Measurements from ENCODE around the gene CDH4. TPM values are rescaled to one million over a fixed set of nuclear protein-coding genes. Genes with fewer than 3 reads are reported as not detected.

The CDH4 gene
- total and polyA plus RNA-seq, 2 donors (not counting 3 experiments of a cell fraction or from before 2014, with no cell fraction given): 0.17 to 0.51 TPM

DNA sequence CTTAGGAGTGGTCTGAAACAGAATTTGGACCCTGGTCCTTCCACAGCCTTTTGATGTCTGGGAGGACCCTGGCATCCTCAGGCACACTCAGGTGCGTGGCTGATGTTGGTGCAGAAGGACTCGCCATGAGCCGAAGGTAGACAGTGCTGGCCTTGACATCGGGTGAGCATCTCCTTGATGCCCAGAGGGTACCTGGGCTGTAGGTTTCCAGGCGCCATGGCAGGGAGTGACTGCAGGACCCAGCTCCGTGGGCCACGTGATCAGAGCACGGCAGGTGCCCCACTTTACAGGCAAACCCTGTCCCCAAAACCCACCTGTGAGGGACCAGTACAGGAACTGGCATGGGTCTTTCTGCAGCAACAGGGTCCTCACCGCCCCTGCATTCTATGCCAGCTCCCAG, 319.2 kb downstream of the CDH4 start:
- Histone ChIP-seq H3K4me1 (ENCODE audit: control insufficient read depth, extremely low read depth, insufficient read depth, low read length) (no peaks in the 10 kb centered on the region), H3K4me2 (ENCODE audit: insufficient read depth, low read length) (no peak overlapping the region), H3K4me3 (replicated peaks in 1 of 3; ENCODE audit: insufficient read depth in 1 of 3, low read depth in 1 of 3, low read length in 3 of 3) (no peak overlapping the region), H3K9me3 (replicated peaks; ENCODE audit: control insufficient read depth, insufficient read depth, low read length) (no peaks in the 10 kb centered on the region), H3K79me2 (ENCODE audit: control insufficient read depth, insufficient read depth, low read length) (no peaks in the 10 kb centered on the region), H4K20me1 (replicated peaks; ENCODE audit: control insufficient read depth, extremely low read depth, insufficient read depth, low read length) (no peaks in the 10 kb centered on the region), H3K27ac (ENCODE audit: insufficient read depth, low read depth, low read length) (no peak overlapping the region), H3K9me1 (replicated peaks; ENCODE audit: control insufficient read depth, extremely low read depth, insufficient read depth, low read length) (no peaks in the 10 kb centered on the region), H2AFZ (ENCODE audit: low read depth, low read length) (no peak overlapping the region), H3K27me3 (ENCODE audit: control insufficient read depth in 2 of 2, insufficient read depth in 2 of 2, low read length in 2 of 2) (no peaks in the 10 kb centered on the region), H3K9ac (replicated peaks; ENCODE audit: extremely low read depth, insufficient read depth, low read length) (no peak overlapping the region), H3K36me3 (ENCODE audit: control insufficient read depth in 2 of 2, extremely low read depth in 1 of 2, insufficient read depth in 2 of 2, low read length in 2 of 2) (no peaks in the 10 kb centered on the region)
- dilution Hi-C loops (cut with MboI; ENCODE audit: extremely low pct_ligation_motif_present, low sequenced_read_pairs): no loop called here
- no peak for TF ChIP-seq FOS (IDR thresholded peaks at IDR 0.05; ENCODE audit: borderline replicate concordance, insufficient read depth, low read length)
- no peak for TF ChIP-seq POLR2A (IDR thresholded peaks at IDR 0.05; ENCODE audit: low read depth, low read length)
- no peak for TF ChIP-seq MYC (IDR thresholded peaks at IDR 0.05; ENCODE audit: low read depth, low read length)
- TF ChIP-seq POLR2AphosphoS5 (IDR thresholded peaks at IDR 0.05; ENCODE audit: insufficient read depth, low read depth, low read length): no peak
- TF ChIP-seq, protein P1, sequence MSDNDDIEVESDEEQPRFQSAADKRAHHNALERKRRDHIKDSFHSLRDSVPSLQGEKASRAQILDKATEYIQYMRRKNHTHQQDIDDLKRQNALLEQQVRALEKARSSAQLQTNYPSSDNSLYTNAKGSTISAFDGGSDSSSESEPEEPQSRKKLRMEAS (IDR thresholded peaks at IDR 0.05; ENCODE audit: insufficient read depth, insufficient read length): no peak
- TF ChIP-seq, protein P2, sequence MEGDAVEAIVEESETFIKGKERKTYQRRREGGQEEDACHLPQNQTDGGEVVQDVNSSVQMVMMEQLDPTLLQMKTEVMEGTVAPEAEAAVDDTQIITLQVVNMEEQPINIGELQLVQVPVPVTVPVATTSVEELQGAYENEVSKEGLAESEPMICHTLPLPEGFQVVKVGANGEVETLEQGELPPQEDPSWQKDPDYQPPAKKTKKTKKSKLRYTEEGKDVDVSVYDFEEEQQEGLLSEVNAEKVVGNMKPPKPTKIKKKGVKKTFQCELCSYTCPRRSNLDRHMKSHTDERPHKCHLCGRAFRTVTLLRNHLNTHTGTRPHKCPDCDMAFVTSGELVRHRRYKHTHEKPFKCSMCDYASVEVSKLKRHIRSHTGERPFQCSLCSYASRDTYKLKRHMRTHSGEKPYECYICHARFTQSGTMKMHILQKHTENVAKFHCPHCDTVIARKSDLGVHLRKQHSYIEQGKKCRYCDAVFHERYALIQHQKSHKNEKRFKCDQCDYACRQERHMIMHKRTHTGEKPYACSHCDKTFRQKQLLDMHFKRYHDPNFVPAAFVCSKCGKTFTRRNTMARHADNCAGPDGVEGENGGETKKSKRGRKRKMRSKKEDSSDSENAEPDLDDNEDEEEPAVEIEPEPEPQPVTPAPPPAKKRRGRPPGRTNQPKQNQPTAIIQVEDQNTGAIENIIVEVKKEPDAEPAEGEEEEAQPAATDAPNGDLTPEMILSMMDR (IDR thresholded peaks at IDR 0.05; ENCODE audit: extremely low read depth in 1 of 2, insufficient read depth in 1 of 2, low read depth in 1 of 2, low read length in 2 of 2): no peak
- no peak for TF ChIP-seq GATA2 (IDR thresholded peaks at IDR 0.05; ENCODE audit: insufficient read depth, insufficient read length, low read depth, low read length)
- TF ChIP-seq JUN (IDR thresholded peaks at IDR 0.05; ENCODE audit: borderline replicate concordance, insufficient read depth, insufficient read length, low read depth): no peak
- no peak for TF ChIP-seq EZH2 (IDR thresholded peaks at IDR 0.05; ENCODE audit: borderline replicate concordance, low read depth, low read length, severe bottlenecking)
- FAIRE-seq (no peak), DNase-seq (ENCODE audit: low read depth, low spot score) (no peak)
- intact Hi-C loops (cut with micrococcal nuclease): no loop called here
- POLR2A ChIA-PET: no interaction called here
- BruUV-seq (replicated peaks): no TSS peak
- CTCF ChIA-PET: no interaction called here

All from endothelial cell of umbilical vein (primary cell).